GM18520 (cell line): ENCODE measurements around the gene INTS2.
"Not testable (repeated sequence)": the region's sequence is repeated elsewhere in the genome, so short reads cannot be mapped to it uniquely, and the experiment has no call there.

Source experiments
- ATAC-seq: cut with Tn5 transposase; IDR thresholded peaks from one replicate; pipeline ENCODE4 v1.9.1; 2021; ENCODE audit not compliant: unreplicated experiment

INTS2 gene

GRCh38 chr17:61826198-61826597, 101.6 kb downstream of the INTS2 start:
- ATAC-seq, result not testable (repeated sequence)

GRCh38 chr17:61825448-61826137, 102.2 kb downstream of the INTS2 start:
- ATAC-seq, result no peak

DNA sequence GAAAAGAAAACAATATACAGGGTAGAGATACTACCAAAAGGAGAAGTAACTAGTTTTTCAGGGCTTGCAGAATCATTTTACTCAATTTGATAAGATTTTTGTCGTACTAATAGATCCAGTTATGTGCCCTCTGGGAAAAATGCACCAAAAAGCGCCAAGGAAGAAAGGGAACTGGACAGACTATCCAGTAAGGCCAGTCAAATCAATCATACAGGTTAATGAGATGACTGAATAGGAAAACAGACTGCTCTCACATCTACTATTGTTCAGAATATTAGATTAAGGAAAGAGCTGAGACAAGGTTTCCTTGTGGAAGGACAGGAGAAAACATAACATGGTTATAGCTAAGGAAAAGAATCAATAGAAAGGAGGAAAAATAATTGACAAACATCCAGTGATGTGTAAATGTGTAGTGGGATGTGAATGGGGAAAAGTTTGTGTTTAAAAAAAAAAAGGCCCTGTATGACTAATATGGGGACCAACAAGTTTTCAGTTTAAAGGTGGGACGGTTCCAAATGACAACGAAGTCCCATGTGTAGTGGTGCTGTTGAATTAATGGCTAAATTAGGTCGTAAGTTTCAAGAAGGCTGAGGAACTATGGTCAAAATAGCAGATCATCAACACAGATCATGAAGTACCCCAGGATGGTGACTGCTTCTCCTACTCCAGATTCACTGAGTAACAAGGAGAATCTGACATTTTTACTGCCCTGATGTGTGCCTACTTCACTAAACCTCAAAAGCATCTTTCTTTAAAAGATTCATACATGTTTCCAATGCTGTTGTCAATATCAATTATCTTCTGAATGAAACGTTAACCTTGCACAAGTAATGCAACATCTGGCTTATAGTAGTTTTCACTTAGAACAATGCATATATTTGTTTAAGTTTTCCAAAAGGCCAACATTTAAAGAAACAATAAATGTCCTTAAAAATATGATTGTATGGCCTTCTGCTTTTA, 105.2 kb downstream of the INTS2 start:
- ATAC-seq, result no peak

GRCh38 chr17:61821655-61822054, 106.1 kb downstream of the INTS2 start:
- ATAC-seq, result no peak

GRCh38 chr17:61819265-61819664, 108.5 kb downstream of the INTS2 start:
- not testable (repeated sequence) for ATAC-seq

- no peak for ATAC-seq
Measured at GRCh38 chr17:61818225-61818624, 109.6 kb downstream of the INTS2 start.

GRCh38 chr17:61817452-61817851, 110.3 kb downstream of the INTS2 start:
- no peak for ATAC-seq

- no peak for ATAC-seq
Measured at GRCh38 chr17:61816538-61816937, 111.2 kb downstream of the INTS2 start.

DNA sequence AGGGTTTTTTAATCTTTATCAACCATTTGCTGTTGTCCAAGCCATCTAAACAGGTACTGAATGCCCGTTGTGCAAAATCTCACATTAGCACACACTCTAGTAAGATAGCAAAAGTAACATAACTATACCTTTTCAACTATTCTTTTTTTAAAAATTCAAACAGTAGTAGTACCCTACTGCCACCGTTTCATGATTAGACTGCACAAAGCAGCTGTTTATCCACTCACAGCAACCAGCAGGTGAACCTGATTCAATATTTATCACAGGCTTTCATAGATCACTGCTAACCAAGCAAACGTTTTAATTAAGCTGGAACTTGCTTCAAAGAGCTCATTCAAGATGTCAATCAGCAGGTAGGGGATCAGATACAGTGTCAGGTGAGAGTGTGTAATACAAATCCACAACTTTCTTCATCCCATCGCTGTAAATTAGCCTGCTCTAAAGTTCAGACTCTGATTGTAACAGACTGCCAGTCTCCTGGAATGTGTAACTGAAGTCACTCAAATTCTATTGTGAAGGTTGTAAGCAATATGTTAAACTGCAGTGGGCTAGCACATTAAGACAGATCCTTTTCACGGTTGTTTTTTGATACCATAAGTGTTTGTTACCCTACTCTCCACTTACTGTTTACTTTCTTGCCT, 111.8 kb downstream of the INTS2 start:
- no peak for ATAC-seq
